AG04450 (cell line): ENCODE results near the gene FHIT. TPM values are rescaled to one million over a fixed set of nuclear protein-coding genes. Genes with fewer than 3 reads are reported as not detected.

Source experiments
- CTCF ChIA-PET: fragments of 300-600, 350-600 bp; formaldehyde crosslinking; extraction: SDS; loops from one replicate; lab custom pipeline; 2022; ENCODE audit warnings: antibody characterized with exemption, inconsistent platforms; lab: Charles Lee
- POLR2A ChIA-PET: fragments of 350-600 bp; formaldehyde crosslinking; extraction: SDS; loops from one replicate; lab custom pipeline; 2021; ENCODE audit warnings: antibody characterized with exemption, inconsistent platforms; lab: Yijun Ruan, JAX
- DNase-seq: peaks from one replicate; pipeline ENCODE4 v3.0.0-alpha.2; 2011; ENCODE audit warnings: low read depth, low spot score
- H3K27ac ChIP-seq: one replicate; pipeline ENCODE4 v1.5.1; 2012; ENCODE audit warnings: low read depth, low read length, control low read depth
- H3K27me3 ChIP-seq: one replicate; pipeline ENCODE4 v1.6.0; 2012; ENCODE audit warnings: low read length; ENCODE audit not compliant: control insufficient read depth, insufficient read depth
- H3K4me3 ChIP-seq: 2 replicates; pipeline ENCODE4 v1.5.1; 2011; ENCODE audit warnings: mild to moderate bottlenecking, low read depth, low read length, control low read depth
- H3K9me3 ChIP-seq: 2 replicates; pipeline ENCODE4 v1.5.1; 2012; ENCODE audit warnings: low read length; ENCODE audit not compliant: control insufficient read depth, insufficient read depth
- CTCF ChIP-seq: IDR thresholded peaks from 2 replicates; pipeline ENCODE4 v1.5.1; 2011; ENCODE audit warnings: low read depth, low read length, control low read depth, inconsistent platforms
- polyA plus RNA-seq: library from polyadenylated mRNA; depleted of rRNA; stranded (reverse); fragments of >200 nt; gene quantifications from 2 replicates; pipeline ENCODE4 v1.2.3, GENCODE V29; 2011

The FHIT gene
- polyA plus RNA-seq, 1 experiment, result 0.17 TPM

GRCh38 chr3:60192297-60193114 lies 1058.7 kb downstream of the FHIT start:
- CTCF ChIA-PET, result interaction anchor here (0.5 to 0.6 kb wide), 2 partner anchors 128 to 499 kb away, joined by 4 to 5 read pairs; no protein-coding TSS in a partner anchor
- POLR2A ChIA-PET, result no interaction called here
- no peak for DNase-seq
- H3K27ac ChIP-seq, result no peak overlapping the region
- H3K27me3 ChIP-seq, result no peaks in the 10 kb centered on the region
- no peak for TF ChIP-seq CTCF
- H3K9me3 ChIP-seq, result no peaks in the 10 kb centered on the region
- no peak overlapping the region for H3K4me3 ChIP-seq

DNA sequence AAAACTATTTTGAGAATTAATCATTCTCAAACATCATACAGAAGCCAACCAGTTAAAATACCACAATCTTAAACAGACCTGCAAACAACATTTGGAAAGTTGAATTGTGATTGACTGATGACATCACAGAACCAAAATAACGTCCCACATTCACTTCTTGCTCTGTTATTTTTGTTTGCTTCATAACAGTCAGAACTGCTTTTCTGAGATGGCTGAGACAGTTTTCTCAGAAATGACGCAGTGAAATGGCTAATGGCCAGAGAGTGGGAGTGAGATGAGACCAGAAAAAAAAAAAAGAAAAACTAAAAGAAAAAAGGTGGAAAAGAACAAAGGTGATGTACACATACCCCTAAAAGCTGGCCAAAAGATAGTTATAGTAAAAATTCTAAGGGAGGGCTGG lies 1061.2 kb downstream of the FHIT start:
- POLR2A ChIA-PET, result no interaction called here
- no peak for TF ChIP-seq CTCF
- CTCF ChIA-PET, result no interaction called here
- Histone ChIP-seq H3K4me3 (no peak overlapping the region), H3K9me3 (no peaks in the 10 kb centered on the region), H3K27ac (no peak overlapping the region), H3K27me3 (no peaks in the 10 kb centered on the region)
- DNase-seq, result no peak

GRCh38 chr3:60189304-60189703 lies 1061.9 kb downstream of the FHIT start:
- Histone ChIP-seq H3K27ac (no peak overlapping the region), H3K9me3 (no peaks in the 10 kb centered on the region), H3K27me3 (no peaks in the 10 kb centered on the region), H3K4me3 (no peak overlapping the region)
- ChIA-PET CTCF (no interaction called here), POLR2A (no interaction called here)
- TF ChIP-seq CTCF, result no peak
- no peak for DNase-seq

DNA sequence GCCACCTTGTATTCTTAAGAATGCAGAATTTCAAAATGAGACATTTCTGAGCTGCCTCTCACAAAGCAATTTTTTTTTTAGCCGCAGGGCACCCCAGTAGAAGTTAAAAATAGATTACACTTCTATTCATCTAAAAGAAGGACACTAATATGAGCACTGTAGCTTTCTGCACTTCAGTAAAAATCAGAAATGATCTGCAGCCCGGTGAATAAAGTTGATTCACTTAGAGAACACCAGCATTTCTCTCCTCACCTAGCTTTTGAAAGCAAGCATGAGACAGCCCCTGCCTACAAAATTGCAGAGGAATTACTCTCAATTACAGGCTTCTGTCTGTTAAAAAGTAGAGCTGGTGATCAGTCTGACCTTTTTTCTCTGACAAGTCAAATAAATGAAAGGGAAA lies 1062.4 kb downstream of the FHIT start:
- Histone ChIP-seq H3K27ac (no peak overlapping the region), H3K9me3 (no peaks in the 10 kb centered on the region), H3K4me3 (no peak overlapping the region), H3K27me3 (no peaks in the 10 kb centered on the region)
- CTCF ChIA-PET, result no interaction called here
- POLR2A ChIA-PET, result no interaction called here
- DNase-seq, result no peak
- TF ChIP-seq CTCF, result no peak

- POLR2A ChIA-PET, result no interaction called here
- Histone ChIP-seq H3K9me3 (no peaks in the 10 kb centered on the region), H3K27me3 (no peaks in the 10 kb centered on the region), H3K4me3 (no peak overlapping the region), H3K27ac (no peak overlapping the region)
- CTCF ChIA-PET, result no interaction called here
- DNase-seq, result no peak
- TF ChIP-seq CTCF, result no peak
Observed at GRCh38 chr3:60187343-60187742, 1063.9 kb downstream of the FHIT start.
